Activated T-cell treated with anti-CD3 and anti-CD28 coated beads, Interleukin-2, amount 50 U/mL, for 48 hours (primary cell): Measurements from ENCODE around the gene ITGA8.
"Not testable (repeated sequence)": the region's sequence is repeated elsewhere in the genome, so short reads cannot be mapped to it uniquely, and the experiment has no call there.

Experiments used
- DNase-seq, 2 experiments: peaks; one replicate each; pipeline ENCODE4 v3.0.0-alpha.2; 2020

Gene ITGA8

GRCh38 chr10:15719899-15720634 lies at the start of gene ITGA8:
ITGA8 (minus strand) TSS chr10:15719922; CDS start chr10:15719771, 151 bp downstream.
- peak; percentile 19 to 22 for DNase-seq

DNA sequence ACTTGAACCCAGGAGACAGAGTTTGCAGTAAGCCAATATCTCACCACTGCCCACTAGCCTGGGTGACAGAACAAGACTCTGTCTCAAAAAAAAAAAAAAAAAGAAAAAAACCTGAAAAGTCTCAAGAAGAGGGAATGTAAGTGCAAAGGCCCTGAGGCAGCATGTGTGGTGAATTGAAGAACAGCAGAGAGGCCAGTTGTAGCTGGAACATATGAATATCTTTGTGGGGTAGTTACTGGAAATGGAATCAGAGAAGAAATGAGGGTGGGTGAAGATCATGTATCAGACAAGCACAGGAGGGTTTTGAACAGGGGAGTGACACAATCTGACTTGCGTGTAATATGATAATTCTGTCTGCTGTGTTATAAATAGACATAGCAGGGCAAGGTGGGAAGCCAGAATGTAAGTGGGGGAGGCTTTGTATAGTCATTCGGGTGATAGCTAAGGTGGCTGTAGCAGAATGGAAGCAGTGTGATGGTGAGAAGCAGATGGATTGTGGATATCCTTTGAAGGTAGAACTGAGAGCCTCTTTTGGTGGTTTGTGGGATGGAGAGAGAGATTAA lies 45.3 kb upstream of the ITGA8 start:
- no peak for DNase-seq

DNA sequence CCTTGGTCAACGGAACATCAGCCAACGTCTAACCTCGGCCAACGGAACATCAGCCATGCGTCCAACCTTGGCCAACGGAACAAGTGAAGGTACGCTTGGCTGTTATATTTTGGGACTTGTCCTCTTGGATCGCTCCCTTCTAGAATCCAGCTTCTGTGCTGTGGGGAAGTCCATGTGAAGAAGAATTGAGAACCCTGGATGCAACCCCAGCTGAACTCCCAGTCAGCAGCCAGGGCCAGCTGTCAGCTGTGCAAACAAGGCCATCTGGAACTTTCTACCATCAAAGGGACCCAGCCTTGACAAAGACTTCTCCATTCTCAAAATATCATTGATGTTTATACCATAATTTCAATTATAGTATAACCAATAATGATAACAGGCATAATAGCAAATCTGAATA lies 43.3 kb upstream of the ITGA8 start:
- DNase-seq: no peak

DNA sequence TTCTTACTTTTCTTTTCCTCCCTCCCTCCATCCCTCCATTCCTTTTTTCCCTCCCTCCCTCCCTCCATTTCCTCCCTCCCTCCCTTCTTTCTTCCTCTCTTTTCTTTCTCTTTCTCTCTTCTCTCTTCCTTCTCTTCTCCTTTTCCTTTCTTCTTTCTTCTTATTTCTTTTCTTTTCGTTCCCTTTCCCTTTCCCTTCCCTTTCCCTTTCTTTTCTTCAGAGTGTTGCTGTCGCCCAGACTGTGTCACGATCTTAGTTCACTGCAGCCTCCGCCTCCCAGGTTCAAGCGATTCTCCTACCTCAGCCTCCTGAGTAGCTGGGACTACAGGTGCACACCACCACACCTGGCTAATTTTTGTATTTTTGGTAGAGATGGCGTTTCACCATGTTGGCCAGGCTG lies 42.5 kb upstream of the ITGA8 start:
- DNase-seq: not testable (repeated sequence)

GRCh38 chr10:15761224-15761623 lies 41.5 kb upstream of the ITGA8 start:
- not testable (repeated sequence) for DNase-seq

- DNase-seq: no peak
Measured at GRCh38 chr10:15760681-15761080, 41.0 kb upstream of the ITGA8 start.

DNA sequence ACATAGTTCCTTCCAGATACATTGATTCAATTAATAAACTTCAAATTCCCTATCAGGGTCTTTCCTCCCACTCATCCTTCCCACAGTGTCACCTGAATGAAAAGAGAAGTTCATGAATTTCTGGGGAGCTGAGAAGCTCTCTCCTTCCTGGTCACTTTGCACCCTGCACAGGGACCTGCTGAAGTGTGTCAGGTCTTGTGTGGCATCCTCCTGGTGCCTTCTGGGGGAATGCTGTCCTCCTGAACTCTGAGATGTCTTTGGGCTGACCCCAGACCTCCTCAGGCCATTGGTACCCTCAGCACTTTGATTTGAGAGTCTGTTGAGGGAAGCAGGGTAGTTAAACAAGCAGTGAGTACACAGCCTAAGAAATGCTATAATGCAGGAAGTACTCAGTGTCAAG lies 39.5 kb upstream of the ITGA8 start:
- no peak for DNase-seq

DNA sequence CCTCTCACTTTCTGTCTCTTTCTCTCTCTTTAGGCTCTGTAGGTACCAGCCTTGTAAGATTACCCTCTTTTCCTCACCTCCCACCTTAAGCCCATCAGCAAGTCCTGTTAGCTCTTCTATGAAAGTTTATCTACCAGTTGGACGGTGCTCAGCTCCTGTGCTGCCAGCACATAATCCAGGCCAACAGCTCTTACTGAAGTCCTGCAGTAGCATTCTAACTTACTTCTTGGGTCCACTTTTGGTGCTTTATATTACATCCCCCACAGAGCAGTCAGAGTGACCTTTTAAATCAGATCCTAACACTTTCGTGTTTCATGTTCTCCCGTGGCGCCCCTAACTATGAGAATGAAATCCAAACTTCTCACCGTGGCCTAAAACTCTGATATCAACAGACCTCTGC lies 38.9 kb upstream of the ITGA8 start:
- DNase-seq: no peak

DNA sequence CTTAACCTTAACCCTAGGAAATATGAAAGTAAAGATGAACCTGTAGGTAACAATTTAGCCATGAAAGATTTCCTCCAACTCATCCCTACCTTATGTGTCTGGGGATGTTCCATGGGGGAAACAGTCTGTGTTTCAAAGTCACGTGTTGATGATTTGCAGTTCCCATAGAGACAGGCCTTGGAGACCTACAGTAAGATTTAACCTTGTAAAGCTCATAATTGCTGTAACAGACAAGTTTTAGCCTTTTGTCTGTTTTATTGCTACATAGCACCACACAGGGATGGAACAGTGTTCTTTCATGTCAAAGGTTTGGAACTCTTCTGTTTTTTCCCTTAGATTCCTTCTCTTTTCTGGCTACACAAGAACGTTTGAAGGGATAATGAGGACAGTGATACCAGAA lies 35.2 kb upstream of the ITGA8 start:
- DNase-seq: no peak

DNA sequence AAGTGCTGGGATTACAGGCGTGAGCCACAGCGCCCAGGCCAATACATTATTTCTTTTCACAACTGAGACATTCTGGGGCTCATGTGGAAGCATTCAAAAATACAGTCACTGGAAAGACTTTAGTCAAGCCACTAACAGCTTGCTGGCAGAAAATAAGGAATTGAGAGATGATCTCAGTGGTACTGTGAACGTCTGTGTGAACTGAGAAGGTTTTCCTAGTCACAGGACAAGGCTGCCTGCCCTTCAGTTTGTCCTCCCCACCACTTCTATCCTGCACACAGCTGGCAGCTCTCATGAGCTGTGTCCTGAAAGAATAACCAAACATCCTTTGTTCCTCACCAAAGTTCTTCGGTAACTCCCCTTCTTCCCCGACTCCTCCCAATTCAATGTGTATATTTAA lies 31.3 kb upstream of the ITGA8 start:
- no peak for DNase-seq

DNA sequence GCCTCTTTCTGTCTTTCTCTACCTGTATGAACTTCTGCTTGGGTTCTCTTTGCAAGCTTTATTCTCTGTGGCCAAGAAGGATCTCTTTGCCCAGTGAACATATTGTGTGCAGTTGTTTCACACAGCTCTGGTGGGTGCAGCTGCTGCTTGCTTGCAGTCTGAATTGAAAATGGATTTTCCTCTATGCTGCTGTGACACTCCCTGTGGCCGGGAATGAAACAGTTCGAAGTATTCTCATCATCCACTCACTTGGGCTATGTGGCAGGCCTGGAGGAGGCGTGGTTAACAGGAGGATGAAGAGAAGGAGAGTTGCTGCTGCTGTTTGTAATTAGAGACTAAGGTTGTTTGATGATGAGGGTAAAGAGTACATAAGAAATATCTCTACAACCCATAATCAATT lies 28.4 kb upstream of the ITGA8 start:
- DNase-seq: no peak

DNA sequence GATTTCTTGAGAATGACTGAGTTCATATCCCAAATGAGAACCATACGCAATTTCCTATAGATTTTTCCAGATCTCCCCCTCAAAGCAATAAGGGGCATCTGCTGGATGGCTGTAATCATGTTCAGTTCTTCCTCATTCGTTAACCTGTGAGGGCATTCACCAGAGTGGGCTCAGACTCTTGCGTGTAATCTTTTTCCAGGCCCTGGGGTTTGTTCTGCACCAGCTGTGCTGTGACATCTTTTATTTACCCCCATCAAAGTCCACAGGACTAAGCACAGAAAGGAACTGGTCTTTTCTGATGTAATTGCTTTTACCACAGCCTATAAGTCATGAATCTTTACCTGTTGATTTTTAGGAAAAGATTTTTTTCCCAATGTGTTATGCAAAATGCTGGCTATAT lies 27.9 kb upstream of the ITGA8 start:
- DNase-seq: no peak

GRCh38 chr10:15745751-15746150 lies 26.0 kb upstream of the ITGA8 start:
- no peak for DNase-seq

GRCh38 chr10:15744217-15744865 lies 24.6 kb upstream of the ITGA8 start:
- peak; percentile 46 to 49 for DNase-seq

- no peak for DNase-seq
Measured at GRCh38 chr10:15743443-15743842, 23.7 kb upstream of the ITGA8 start.

- DNase-seq: no peak
Measured at GRCh38 chr10:15742836-15743235, 23.1 kb upstream of the ITGA8 start.

- no peak for DNase-seq
Measured at GRCh38 chr10:15742102-15742501, 22.4 kb upstream of the ITGA8 start.

DNA sequence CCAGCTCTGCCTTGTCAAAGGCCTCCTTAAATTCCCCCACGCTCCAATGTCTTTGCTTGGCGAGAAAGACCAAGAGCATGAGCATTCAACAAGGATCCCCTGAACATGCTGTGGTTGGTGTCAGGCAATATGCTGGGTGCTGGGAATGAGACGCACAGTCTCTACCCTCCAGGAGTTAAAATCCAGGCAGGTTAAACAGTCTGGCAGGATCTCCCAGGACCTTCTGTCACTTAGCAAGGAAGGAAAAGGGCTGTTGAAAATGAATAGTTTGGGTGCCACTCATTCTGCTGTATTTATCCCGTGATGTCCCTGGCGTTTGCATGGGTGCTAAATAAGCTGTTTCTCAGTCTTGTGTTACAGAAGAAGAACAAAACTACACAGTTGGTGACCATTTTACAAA lies 21.9 kb upstream of the ITGA8 start:
- DNase-seq: no peak

- no peak for DNase-seq
Measured at GRCh38 chr10:15740261-15740660, 20.5 kb upstream of the ITGA8 start.

- no peak for DNase-seq
Measured at GRCh38 chr10:15739254-15739970, 19.7 kb upstream of the ITGA8 start.

DNA sequence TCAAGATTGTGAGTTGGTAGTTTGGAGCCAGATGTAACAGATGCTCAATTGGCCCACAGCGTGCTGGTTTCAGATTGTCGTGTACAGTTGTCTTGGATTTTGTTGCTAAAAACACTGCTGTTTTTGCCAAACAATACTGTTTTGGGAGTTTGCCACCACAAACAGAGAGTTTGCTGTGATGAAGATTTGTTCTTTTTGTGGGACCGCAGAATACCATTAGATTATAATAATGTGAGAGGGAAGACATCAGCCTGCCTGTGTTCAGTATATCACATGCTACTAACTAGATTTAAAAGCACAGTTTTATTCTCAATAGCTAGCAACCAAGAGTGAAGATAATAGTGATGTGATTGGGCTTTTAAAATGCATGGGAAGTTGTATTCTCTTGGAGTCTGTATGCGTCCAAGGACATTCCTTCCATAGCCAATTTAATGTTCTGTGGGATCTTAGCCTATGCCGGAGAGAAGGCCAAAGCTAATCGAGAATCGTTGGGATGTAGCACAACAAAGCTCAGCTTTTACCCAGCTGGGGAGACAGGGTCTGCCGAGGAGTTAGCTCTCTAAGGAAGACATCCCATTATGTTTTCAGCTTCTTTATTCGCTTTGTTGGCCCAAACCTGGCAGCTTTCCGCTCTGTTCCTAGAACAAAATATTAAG lies 18.7 kb upstream of the ITGA8 start:
- no peak for DNase-seq

DNA sequence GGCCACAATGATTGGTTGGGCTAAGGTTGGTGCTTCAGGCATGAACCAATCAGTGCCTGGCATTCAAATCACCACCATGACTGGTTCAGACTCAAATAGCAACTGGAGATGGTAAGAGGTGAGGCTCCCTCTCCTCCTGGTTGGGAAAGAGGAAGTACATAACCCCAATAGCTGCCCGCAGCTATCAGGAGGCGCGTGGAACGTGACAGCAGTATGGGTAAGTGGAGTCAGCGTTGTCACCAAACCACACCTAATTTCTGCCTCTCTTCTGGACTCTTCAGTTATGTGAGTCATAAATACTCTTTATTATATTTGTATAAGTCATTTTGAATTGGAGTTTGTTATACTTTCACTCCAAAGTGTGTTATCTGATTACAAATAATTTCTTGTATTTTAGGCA lies 17.9 kb upstream of the ITGA8 start:
- no peak for DNase-seq

- no peak for DNase-seq
Measured at GRCh38 chr10:15735763-15736162, 16.0 kb upstream of the ITGA8 start.
